ENCODE results near the gene FPR2.

FPR2 gene

GRCh38 chr19:51800473-51801244 lies 39.7 kb downstream of the FPR2 start:
- TF ChIP-seq GATA3 (IDR thresholded peaks at IDR 0.05; ENCODE audit: low read depth, low read length), result no peak
- TF ChIP-seq GATA2 (IDR thresholded peaks at IDR 0.05; ENCODE audit: low read depth, low read length), result no peak

DNA sequence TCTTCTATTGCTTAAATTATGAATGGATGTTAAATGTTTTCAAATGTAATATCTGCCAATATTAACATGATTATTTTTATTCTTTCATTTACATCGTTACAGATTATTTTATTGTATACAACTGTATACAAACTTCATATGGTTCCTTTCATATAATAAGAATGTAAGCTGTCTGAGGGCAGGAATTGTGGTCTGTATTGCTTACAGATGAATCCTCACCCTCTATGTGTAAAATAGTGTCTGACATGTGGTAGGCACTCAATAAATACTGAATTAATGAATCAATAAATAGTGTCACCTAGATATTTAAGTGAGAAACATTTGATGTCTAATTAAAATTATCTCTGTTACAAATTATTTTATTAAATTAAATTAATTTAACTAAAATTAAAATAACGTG lies 41.8 kb downstream of the FPR2 start:
- TF ChIP-seq GATA2 (IDR thresholded peaks at IDR 0.05; ENCODE audit: low read depth, low read length) (no peak), GATA3 (IDR thresholded peaks at IDR 0.05; ENCODE audit: low read depth, low read length) (no peak)

GRCh38 chr19:51803519-51803918 lies 42.5 kb downstream of the FPR2 start:
- TF ChIP-seq GATA2 (IDR thresholded peaks at IDR 0.05; ENCODE audit: low read depth, low read length) (no peak), GATA3 (IDR thresholded peaks at IDR 0.05; ENCODE audit: low read depth, low read length) (no peak)

DNA sequence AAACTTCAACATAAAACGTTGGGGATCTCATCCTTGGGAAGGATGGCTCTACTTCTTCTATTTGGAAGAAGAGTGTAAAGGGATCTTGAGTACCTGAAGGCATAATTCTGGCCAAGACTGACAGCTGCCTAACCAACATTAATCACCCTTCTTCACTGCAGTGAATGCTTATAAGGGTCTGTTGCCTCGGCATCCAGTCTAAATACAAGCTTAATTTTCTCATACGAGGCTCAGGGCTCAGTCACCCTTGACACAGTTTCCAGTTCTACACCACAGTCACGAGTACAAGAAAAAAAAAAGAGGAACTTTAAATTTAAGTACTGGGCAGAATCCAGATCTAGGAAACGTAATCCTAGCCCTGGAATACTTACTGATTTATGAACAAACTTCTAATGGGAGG lies 43.0 kb downstream of the FPR2 start:
- TF ChIP-seq GATA3 (IDR thresholded peaks at IDR 0.05; ENCODE audit: low read depth, low read length) (no peak), GATA2 (IDR thresholded peaks at IDR 0.05; ENCODE audit: low read depth, low read length) (no peak)

GRCh38 chr19:51807111-51807701 lies 46.2 kb downstream of the FPR2 start:
- TF ChIP-seq GATA3 (IDR thresholded peaks at IDR 0.05; ENCODE audit: low read depth, low read length), result no peak
- no peak for TF ChIP-seq GATA2 (IDR thresholded peaks at IDR 0.05; ENCODE audit: low read depth, low read length)

- TF ChIP-seq GATA3 (IDR thresholded peaks at IDR 0.05; ENCODE audit: low read depth, low read length) (no peak), GATA2 (IDR thresholded peaks at IDR 0.05; ENCODE audit: low read depth, low read length) (no peak)
These were observed 46.9 kb downstream of the FPR2 start for GRCh38 chr19:51807925-51808324.

DNA sequence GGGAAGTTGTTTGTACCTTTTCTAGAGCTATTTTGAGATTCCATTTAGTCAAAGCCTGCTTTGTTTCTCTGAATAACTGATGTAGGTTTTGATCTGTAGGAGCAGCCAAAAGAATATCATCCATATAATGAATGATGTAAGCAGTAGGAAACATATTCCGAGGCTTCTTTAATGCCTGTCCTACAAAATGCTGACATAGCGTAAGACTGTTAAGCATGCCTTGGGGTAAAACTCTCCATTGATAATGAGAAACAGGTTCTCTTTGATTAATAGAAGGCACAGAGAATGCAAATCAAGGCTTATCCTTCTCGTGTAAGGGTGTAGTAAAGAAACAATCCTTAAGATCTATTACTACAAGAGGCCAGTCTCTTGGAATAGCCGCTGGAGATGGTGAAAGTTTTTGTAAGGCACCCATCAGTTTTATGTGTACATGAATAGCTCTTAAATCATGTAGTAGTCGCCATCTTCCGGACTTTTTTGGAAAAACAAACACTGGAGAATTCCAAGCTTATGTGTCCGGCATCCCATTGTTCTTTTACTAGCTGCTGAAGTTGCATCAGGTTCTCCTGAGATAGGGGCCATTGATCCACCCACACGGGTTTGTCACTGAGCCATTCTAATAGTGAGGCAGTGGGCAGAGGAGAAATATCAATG lies 47.5 kb downstream of the FPR2 start:
- TF ChIP-seq GATA2 (IDR thresholded peaks at IDR 0.05; ENCODE audit: low read depth, low read length) (no peak), GATA3 (IDR thresholded peaks at IDR 0.05; ENCODE audit: low read depth, low read length) (no peak)

GRCh38 chr19:51809787-51810186 lies 48.8 kb downstream of the FPR2 start:
- no peak for TF ChIP-seq GATA2 (IDR thresholded peaks at IDR 0.05; ENCODE audit: low read depth, low read length)
- TF ChIP-seq GATA3 (IDR thresholded peaks at IDR 0.05; ENCODE audit: low read depth, low read length), result no peak

- TF ChIP-seq GATA3 (IDR thresholded peaks at IDR 0.05; ENCODE audit: low read depth, low read length) (no peak), GATA2 (IDR thresholded peaks at IDR 0.05; ENCODE audit: low read depth, low read length) (no peak)
These were observed 49.2 kb downstream of the FPR2 start for GRCh38 chr19:51810223-51810622.

GRCh38 chr19:51811344-51811743 lies 50.4 kb downstream of the FPR2 start:
- no peak for TF ChIP-seq GATA2 (IDR thresholded peaks at IDR 0.05; ENCODE audit: low read depth, low read length)
- no peak for TF ChIP-seq GATA3 (IDR thresholded peaks at IDR 0.05; ENCODE audit: low read depth, low read length)

DNA sequence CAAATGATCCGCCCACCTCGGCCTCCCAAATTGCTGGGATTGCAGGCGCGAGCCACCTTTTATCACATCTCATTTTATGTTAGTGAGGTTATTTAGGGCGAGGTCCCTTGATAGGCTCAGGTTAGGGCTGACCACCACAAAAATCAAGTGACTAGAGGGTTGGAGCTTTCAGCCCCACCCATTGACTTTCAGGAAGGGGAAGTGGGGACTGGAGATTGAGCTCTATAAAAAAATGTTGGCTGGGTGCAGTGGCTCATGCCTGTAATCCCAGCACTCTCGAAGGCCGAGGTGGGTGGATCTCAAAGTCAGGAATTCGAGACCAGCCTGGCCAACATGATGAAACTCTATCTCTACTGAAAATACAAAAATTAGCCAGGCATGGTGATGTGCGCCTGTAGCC lies 54.1 kb downstream of the FPR2 start:
- TF ChIP-seq GATA2 (IDR thresholded peaks at IDR 0.05; ENCODE audit: low read depth, low read length), result no peak
- TF ChIP-seq GATA3 (IDR thresholded peaks at IDR 0.05; ENCODE audit: low read depth, low read length), result no peak

- TF ChIP-seq GATA2 (IDR thresholded peaks at IDR 0.05; ENCODE audit: low read depth, low read length) (no peak), GATA3 (IDR thresholded peaks at IDR 0.05; ENCODE audit: low read depth, low read length) (no peak)
These were observed 55.7 kb downstream of the FPR2 start for GRCh38 chr19:51816711-51817110.

DNA sequence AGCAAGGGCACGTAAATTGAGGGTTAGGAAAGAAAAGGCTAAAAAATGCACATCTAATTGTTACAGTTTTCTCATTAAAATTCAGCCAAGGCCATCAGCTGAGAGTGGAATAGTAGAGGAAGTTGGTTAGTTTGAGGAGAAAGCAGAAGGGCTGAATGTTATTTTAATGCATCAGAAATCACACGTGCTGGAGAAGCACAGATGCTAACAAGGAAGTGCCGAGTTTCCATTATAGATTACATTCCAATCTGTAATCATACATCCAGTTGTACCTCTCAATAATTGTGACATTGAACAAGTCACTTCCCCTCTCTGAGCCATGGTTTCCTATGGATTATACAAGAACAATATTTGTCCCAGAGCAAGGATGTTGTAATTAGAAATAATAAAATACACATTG lies 59.0 kb downstream of the FPR2 start:
- no peak for TF ChIP-seq GATA3 (IDR thresholded peaks at IDR 0.05; ENCODE audit: low read depth, low read length)
- TF ChIP-seq GATA2 (IDR thresholded peaks at IDR 0.05; ENCODE audit: low read depth, low read length), result no peak

All from SH-SY5Y (cell line).